ENCODE measurements around the gene RNF130.

The RNF130 gene

GRCh38 chr5:180054226-180054625 is 17.3 kb downstream of the RNF130 start:
- no peak for DNase-seq

DNA sequence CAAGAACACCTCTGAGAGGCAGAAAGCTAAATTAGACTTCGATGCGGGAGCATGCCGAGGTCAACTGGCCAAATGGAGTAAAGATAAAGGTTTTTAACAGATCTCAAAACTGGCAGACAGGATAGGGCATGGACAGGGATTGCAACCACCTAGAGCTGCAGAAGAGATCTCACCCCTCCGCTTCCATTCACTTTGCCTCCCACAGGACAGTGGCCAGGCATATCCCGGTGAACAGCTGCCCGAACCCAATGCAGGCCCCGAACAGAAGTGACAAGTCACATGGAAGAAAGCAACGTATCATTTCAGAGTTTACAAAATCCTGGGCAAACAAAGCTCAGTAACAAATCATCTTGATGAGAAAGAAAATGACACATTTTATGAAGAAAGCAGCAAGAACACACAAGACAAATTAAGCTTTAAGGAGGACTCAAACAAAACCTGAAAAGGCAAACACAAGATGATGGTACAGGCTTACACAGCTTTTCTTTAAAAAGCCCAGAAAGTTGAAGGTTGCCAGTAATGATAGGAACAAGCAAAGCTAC is 18.4 kb downstream of the RNF130 start:
- no peak for DNase-seq

- DNase-seq, result no peak
Observed at GRCh38 chr5:180052211-180052818, 19.2 kb downstream of the RNF130 start.

DNA sequence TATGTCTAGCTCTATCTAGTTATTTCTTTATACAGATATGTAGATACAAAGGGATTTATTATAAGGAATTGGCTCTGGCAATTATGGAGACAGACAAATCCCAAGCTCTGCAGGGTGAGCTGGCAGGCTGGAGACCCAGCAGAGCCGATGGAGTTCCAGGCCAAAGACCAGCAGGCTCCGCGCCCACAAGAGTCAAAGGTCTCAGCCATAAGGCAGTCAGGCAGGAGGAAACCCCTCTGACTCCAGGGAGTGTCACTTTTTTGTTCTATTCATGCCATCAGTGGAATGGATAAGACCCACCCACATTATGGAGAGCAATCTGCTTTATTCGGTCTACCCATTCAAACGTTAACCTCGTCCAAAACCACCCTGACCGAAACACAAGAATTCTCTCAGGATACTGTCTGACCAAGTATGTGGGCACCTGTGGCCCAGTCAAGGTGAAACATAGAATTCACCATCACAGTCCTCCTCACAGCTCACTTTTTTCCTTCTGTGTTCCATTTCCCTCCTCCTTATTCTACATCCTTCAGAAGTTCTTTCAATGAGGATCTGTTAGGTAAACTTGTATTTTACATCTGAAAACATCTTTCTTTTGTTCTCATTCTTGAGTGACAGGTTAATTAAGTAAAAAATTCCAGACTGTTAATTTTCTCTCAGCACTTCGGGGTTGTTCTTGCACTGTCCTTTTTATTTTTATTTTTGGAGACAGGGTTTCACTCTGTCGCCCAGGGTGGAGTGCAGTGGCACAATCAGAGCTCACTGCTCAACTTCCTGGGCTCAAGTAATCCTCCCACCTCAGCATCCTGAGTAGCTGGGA is 21.2 kb downstream of the RNF130 start:
- no peak for DNase-seq

DNA sequence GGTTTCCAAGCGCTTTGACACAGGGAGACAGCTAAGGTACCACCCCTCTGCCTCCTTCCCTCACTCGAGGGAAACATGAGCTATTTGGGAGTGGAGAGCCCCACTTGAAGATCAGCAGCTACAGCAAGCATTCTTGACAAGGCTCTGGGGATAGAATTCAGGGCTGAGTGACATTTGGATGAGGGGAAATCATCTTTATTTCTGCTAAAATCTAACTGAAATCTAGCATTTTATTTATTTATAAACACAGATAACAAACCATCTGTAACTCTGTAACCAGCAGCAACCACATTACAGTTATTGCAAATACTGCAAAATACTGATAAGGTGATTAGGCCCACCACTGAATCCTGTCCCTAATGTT is 22.4 kb downstream of the RNF130 start:
- DNase-seq, result no peak

DNA sequence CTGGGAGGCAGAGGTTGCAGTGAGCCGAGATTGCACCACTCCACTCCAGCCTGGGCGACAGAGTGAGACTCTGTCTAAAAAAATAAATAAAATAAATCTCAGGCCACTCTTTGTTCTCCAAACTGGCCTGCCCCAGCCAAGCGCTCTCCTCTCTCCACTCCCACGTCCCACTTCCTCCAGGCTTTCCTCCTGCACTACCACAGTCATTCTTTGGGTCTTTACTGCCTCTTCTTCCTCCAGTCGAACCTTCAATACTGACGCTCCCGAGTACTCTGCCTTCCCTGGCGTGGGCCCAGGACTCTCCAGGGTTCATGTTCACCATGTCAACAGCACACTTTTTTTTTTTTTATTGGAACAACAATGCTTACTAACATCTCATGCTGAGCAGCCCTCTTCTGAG is 23.9 kb downstream of the RNF130 start:
- DNase-seq, result peak; percentile 23 to 67 (median 58)

GRCh38 chr5:180046656-180047055 is 24.9 kb downstream of the RNF130 start:
- no peak for DNase-seq

- no peak for DNase-seq
Observed at GRCh38 chr5:180045889-180046499, 25.6 kb downstream of the RNF130 start.

DNA sequence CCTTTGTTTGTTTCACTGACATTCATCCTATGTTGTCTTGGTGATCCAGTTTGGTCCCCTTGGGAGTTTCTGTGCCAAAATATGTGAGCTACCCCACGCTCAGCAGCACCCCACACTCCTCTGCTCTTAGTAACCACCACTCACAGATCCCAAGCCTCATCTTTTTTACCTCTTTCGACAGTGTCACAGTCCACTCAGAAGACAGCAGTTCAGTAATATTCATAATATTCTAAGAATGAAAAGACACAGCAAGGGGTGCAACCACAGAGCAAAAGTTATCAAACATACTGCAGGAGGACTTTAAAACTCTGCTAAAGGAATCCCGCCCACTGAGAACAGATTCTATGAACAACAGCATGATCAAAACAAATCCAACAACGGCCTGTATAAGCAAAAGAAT is 28.2 kb downstream of the RNF130 start:
- no peak for DNase-seq

DNA sequence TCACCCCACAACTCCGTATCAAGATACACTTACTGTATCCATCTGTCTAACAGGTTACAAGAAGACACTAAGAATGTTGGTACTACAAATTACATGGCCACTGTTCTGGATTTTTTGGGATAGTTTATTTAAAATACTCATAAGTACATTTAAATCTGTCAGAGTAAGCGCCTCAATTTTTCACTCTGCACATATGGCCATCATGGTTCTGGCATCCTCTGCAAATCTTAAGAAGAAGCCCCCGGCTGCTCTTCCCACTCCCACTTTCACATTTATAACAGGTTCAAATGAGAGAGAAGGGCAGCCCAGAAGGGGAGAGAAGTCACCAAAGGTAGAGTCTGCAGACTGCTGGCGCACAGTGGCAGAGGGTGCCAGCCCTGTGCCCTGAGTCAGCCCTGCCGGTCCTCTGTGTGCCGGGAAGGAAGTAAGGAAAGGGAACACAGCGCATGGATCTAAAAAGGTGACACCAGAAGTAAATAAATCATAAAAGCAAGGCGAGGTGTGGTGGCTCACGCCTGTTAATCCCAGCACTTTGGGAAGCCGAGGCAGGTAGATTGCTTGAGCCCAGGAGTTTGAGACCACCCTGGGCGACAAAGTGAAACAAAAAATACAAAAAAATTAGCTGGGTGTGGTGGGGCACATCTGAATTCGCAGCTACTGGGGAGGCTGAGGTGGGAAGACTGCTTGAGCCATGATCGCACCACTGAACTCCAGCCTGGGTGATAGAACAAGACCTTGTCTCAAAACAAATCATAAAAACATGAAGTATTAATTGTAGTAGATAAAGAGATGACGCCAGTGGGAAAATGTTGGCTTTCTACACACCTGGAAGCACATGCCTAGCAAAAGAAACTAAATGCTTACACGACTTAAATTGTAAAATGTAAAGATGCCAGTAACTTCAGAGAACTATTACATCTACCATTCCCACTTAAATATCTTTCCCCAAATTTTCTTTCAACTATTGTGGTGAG is 30.0 kb downstream of the RNF130 start:
- DNase-seq, result no peak

GRCh38 chr5:180040287-180041214 is 31.0 kb downstream of the RNF130 start:
- no peak for DNase-seq

DNA sequence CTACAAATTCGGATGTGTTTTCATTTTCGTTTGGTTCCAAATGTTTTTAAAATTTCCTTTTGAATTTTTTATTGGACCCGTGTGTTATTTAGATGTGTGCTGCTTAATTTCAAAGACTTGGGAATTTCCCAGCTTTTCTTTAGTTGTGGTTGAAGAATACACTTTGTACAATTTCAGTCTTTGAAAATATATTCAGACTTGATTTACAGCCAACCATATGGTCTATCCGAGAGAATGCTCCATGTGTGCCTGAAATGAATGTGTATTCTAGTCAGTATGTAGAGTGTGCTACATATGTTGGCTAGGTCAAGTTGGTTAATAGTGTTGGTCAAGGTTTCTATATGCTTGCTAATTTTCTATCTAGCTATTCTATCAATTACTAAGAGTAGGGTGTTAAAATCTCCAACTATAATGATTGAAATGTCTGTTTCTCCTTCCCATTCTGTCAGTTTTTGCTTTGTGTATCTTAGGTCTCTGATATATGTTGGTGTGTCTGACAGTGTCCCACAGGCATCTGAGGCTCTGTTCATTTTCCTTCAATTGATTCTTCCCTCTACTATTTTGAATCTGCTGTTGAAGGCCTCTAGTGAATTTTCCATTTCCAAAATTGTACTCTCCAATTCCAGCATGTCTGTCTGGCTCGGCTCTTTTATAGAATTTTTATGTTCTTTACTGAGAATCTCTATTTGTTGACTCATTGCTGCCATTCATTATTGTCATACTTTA is 36.2 kb downstream of the RNF130 start:
- no peak for DNase-seq

GRCh38 chr5:180034564-180034963 is 37.0 kb downstream of the RNF130 start:
- DNase-seq, result peak; percentile 50 to 77 (median 64)

DNA sequence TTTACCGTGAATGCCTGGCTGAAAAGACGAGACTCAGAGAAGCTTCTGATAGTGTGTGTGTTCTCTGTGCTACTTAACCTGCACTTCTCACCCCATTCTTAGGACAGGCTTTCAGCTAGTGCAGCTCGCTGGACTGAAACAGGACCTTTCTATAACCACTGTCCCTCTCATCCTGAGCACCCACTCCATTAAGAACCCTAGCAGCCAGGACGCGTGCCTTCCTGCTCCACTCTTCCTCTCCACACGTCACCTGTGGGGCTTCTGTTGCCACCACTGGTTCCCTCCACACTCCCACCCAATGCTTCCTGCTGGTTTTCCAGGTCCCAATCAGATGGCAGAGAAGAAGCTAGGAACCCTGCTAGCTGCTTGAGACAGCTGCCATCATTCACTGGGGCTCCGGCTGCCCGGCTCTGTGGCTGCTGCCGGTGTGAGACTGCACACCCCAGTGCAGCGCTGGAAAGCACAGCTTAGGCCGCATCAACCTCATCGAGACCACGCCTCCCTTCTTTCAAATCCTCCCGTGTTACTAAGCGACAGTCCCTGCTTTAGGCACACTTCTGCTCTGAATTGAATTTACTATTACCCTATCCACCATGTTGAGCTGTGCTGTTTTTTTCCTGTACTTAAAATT is 44.0 kb downstream of the RNF130 start:
- no peak for DNase-seq

- DNase-seq, result no peak
Observed at GRCh38 chr5:180026734-180027458, 44.7 kb downstream of the RNF130 start.

DNA sequence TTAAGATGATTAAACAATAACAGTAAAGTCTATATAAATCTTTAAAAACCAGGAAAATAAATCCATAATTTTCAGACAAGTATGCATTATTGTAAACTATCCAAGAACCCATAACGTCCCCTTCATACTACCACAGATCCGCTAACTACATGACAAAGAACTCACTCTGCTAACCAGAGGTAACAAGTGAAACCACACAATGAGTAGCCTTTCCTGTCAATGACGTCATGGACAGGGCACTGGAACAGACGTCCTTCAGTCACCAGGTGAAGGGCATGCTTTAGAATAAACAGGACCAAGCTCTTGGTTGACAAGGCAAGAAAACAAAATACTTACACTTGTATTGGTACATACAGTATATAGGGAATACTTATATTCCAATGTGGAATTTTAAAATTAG is 45.2 kb downstream of the RNF130 start:
- peak; percentile 28 to 59 (median 36) for DNase-seq

GRCh38 chr5:180021900-180022299 is 49.7 kb downstream of the RNF130 start:
- DNase-seq, result no peak

- no peak for DNase-seq
Observed at GRCh38 chr5:180020176-180020575, 51.4 kb downstream of the RNF130 start.

GRCh38 chr5:180018347-180019060 is 53.1 kb downstream of the RNF130 start:
- DNase-seq, result no peak

All from suppressor macrophage (primary cell).